Measurements from ENCODE around the gene FAM3B.

The FAM3B gene

DNA sequence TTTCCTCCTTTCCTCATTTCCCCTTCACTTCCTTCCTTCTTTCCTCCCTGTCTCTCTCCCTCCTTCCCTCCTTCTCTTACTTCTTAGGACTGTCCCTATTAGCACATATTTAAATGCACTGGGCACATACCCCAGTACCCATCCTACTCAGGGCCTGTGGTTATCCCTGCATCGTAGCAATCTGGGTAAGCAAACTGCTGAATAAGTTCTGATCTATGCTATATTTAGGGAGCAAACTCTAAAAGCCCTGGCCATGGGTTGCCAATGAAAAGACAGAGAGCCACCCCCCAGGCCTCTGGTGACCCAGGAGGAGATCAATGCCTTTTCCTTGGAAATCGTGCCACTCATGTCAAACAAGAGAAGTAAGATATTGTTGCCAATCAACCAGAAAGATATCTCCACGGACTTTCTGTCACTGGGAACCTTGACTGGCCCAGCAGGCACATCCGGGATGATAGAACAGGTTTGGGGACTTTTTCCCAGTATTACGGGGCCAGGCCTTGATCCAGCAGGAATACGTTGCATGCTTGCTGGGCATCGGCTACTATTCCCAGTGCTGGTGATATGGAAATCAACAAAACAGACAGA is 5.4 kb downstream of the FAM3B start:
- TF ChIP-seq, protein P1, sequence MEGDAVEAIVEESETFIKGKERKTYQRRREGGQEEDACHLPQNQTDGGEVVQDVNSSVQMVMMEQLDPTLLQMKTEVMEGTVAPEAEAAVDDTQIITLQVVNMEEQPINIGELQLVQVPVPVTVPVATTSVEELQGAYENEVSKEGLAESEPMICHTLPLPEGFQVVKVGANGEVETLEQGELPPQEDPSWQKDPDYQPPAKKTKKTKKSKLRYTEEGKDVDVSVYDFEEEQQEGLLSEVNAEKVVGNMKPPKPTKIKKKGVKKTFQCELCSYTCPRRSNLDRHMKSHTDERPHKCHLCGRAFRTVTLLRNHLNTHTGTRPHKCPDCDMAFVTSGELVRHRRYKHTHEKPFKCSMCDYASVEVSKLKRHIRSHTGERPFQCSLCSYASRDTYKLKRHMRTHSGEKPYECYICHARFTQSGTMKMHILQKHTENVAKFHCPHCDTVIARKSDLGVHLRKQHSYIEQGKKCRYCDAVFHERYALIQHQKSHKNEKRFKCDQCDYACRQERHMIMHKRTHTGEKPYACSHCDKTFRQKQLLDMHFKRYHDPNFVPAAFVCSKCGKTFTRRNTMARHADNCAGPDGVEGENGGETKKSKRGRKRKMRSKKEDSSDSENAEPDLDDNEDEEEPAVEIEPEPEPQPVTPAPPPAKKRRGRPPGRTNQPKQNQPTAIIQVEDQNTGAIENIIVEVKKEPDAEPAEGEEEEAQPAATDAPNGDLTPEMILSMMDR (IDR thresholded peaks at IDR 0.05), result no peak

DNA sequence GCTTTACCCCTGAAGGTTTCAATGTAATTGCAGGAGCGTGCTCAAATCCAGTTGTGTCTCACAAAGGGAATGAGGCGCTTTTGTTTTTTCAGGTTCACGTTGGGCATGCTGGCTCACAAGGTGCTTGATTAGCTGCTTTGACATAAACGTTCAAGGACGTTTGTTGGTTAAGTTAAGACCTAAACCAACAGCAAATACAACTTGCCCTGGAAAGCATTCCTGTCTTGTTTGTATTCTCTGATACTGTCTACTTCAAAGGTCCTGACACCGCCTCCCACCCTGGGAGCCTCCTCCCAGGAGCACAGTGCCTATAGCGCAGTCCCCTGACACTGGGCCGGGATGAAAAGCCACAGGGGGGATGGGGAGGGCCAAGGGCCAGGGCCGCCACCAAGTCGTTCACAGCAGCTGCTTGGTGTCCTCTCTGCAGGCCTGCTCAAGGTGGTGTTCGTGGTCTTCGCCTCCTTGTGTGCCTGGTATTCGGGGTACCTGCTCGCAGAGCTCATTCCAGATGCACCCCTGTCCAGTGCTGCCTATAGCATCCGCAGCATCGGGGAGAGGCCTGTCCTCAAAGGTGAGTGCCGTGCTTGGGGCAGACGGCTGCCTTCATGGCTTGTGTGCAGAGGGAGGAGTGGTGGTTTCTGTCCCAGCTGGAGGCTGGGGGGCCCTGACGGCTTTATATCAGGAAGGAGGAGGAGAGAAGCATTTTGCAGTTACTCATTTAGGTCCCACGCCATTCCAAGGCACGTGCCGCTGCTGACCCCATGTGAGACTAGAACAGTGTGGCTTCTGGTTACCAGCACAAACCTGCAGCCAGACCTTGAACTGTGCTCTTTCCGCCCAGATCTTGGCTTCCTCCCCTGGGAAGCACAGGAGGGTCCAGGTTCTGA is 6.1 kb downstream of the FAM3B start:
- TF ChIP-seq, protein P1 (IDR thresholded peaks at IDR 0.05), result no peak

DNA sequence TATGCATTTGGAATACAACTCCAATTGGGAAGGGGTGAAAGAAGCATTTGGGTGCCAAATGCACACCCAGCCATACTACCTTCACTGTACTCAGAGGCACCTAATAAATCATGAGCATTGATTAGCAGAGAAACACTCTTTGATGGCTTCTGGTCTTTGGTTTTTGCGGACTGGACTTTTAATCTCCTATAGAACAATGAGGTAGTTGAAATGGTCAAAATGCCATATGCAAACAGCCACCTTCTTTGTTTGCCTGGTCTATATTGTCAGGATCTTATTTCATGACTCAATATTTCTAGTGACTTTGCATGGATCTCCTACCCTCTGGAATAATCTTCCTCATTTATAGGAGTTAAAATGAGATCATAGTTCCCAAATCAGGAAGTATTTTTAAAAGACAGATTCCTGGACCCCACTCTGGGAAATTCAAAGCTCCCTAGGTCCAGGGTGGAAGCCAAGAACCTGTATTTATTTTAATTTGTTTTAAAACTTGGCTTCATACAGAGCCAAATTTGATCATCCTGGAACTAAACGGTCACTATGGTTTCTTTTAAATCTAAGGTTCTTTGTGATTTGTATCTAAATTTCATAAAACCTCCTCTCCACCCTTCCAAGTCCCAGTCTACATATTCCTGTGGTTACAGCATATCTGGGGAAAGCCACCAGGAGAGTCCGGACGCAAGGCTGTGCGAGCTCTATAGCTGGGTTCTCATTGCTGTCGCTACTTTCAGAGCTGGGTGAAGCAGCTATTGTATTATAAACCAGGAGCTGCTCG is 8.7 kb downstream of the FAM3B start:
- TF ChIP-seq, protein P1 (IDR thresholded peaks at IDR 0.05), result no peak

DNA sequence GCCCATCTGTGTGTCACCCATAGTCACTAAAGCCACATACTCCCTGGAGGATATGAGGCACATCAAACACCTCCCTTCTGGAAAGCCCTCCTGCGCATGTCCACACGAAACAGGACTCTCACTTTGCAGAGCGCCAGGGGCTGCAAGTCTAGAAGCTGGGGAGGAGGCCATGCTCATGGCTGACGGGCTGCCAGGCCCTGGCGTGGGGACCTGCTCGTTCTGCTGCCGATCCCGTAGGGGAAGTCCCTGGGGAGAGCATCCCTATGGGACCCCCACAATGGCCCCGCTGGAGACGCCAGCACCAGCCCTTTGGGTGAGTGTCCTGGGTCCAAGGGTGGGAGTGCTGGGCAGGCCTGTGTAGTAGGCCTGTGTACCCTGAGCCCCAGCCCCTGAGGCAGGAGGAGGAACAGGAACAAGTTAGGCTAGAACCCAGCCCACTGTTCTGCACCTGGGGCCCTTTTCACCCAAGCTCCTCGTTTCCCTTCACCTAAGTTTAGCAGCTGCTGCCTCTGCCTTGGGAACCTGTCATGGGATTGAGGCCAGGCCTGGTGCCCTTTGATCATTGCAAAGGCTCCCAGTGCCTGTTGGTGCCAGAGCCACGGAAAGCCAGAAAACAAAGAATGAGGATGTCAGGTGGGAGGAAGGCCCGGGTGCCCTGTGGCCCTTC is 9.9 kb downstream of the FAM3B start:
- TF ChIP-seq, protein P1 (IDR thresholded peaks at IDR 0.05), result no peak

DNA sequence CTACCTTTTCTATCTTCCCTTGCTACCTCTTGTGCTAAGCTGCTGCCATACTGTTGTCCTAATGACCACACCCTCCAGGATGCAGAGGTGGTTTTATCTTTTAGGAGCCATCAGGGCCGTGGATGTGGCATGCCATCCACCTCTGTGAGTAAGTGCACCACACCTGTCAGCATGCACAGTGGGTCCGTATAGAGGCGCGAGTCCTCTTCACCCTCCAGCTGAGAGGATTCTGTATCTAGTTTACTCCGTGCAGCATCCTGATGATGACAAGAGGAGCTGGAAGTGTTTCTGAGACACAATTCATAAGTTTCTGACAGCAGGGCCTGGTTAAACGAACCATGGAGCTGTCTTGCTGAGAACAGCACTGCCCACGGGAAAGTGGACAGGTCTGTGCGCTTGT is 11.2 kb downstream of the FAM3B start:
- TF ChIP-seq, protein P1 (IDR thresholded peaks at IDR 0.05), result no peak

DNA sequence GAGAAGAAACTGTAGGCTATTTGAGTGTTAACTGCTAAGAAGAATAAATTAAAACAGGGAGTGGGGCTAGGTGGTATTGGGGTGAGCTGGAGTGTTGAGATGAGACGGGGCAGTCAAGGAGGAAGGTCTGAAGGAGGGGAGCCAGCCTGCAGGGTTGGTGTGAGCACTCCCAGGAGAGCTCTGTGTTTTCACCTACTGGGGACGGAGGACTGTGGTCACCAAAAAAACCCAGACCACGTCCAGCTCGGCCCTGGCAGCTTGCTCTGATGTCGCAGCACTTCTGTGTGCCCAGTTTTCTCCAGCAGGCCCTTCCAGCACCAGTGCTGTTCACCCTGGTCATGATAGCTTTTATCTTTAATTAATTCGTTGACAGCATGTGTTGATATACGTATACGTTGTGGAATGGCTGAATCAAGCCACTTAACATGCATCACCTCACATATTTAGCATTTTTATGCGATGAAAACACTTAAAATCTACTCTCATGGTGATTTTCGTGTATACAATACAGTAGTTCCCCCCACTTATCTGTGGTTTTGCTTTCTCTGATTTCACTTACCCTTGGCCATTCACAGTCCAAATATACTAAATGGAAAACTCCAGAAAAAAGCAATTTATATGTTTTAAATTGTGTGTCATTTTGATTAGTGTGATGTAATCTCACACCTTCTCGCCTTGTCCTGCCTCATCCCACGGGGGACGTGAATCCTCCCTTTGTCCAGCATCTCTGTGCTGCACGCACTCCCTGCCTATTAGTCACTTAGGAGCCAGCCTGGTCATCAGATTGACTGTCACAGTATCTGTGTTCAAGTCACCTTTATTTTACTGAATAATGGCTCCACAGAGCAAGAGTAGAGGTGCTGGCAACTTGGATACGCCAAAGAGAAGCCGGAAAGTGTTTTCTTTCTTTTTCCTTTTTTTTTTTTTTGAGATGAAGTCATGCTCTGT is 12.3 kb downstream of the FAM3B start:
- TF ChIP-seq, protein P1 (IDR thresholded peaks at IDR 0.05), result no peak

All from LNCAP (cell line).